GM12878 (cell line): ENCODE results near the gene SUMF2. TPM values are rescaled to one million over a fixed set of nuclear protein-coding genes. Genes with fewer than 3 reads are reported as not detected.

Experiments
- ATAC-seq: fragments of 200-7000 bp; cut with Tn5 transposase; 3 replicates; pipeline ENCODE4 v1.9.1; 2020; ENCODE audit warnings: mild to moderate bottlenecking, moderate library complexity
- BruUV-seq: library from RNA; stranded (reverse); fragments of 400-500 nt; replicated peaks from 2 replicates; lab custom pipeline; 2021; lab: Mats Ljungman, UMichigan
- CTCF ChIA-PET: fragments of 300-600 bp; sonication (Branson Sonifier 250); formaldehyde crosslinking; extraction: SDS; loops from one replicate; lab custom pipeline; 2021; ENCODE audit warnings: inconsistent platforms; lab: Yijun Ruan, JAX
- POLR2A ChIA-PET: fragments of 350-600 bp; formaldehyde crosslinking; extraction: SDS; loops from one replicate; lab custom pipeline; 2021; ENCODE audit warnings: inconsistent platforms; lab: Charles Lee
- RAD21 ChIA-PET: fragments of 300-600 bp; sonication (Branson Sonifier 250); formaldehyde crosslinking; loops from one replicate; lab custom pipeline; 2023; ENCODE audit warnings: antibody characterized with exemption; ENCODE audit not compliant: unreplicated experiment; lab: Charles Lee
- SMC1A ChIA-PET: fragments of 300-600 bp; sonication (Branson Sonifier 250); formaldehyde crosslinking; loops from one replicate; lab custom pipeline; 2023; ENCODE audit not compliant: unreplicated experiment, uncharacterized antibody; lab: Charles Lee
- DNase-seq: peaks from one replicate; pipeline ENCODE4 v3.0.0-alpha.2; 2011; ENCODE audit warnings: low read depth, low spot score
- FAIRE-seq: peaks from 3 replicates; lab custom pipeline; 2011; peaks lifted over from hg19 to GRCh38; lab: Jason Lieb, UNC
- H2AFZ ChIP-seq: 2 replicates; pipeline ENCODE4 v1.6.0; 2011; ENCODE audit warnings: low read depth, low read length, control low read depth; ENCODE audit not compliant: control insufficient read depth
- H3K27ac ChIP-seq: 2 replicates; pipeline ENCODE4 v1.5.1; 2011; ENCODE audit warnings: control low read depth; ENCODE audit not compliant: control insufficient read depth, insufficient read depth
- H3K27me3 ChIP-seq, 2 experiments: replicated peaks in 1 of 2; 2 replicates each; pipeline versions ENCODE4 v1.6.0 to v1.6.1; 2011; ENCODE audit warnings: low read length in 1 of 2; ENCODE audit not compliant: control insufficient read depth in 2 of 2, insufficient read depth in 2 of 2
- H3K36me3 ChIP-seq, 2 experiments: 2 replicates each; pipeline ENCODE4 v1.5.1; 2011; ENCODE audit warnings: low read length in 1 of 2; ENCODE audit not compliant: control insufficient read depth in 2 of 2, insufficient read depth in 2 of 2
- H3K4me1 ChIP-seq: 2 replicates; pipeline ENCODE4 v1.6.1; 2011; ENCODE audit warnings: mild to moderate bottlenecking, low read length, moderate library complexity, mixed read lengths; ENCODE audit not compliant: control insufficient read depth, insufficient read depth
- H3K4me2 ChIP-seq: 2 replicates; pipeline ENCODE4 v1.6.0; 2011; ENCODE audit warnings: control low read depth; ENCODE audit not compliant: control insufficient read depth, insufficient read depth
- H3K4me3 ChIP-seq: fragments of 200-600 bp; sonication (generic); 2 replicates; pipeline ENCODE4 v1.5.1; 2016
- H3K79me2 ChIP-seq: 2 replicates; pipeline ENCODE4 v1.6.0; 2011; ENCODE audit warnings: low read length; ENCODE audit not compliant: control insufficient read depth, insufficient read depth
- H3K9ac ChIP-seq: 2 replicates; pipeline ENCODE4 v1.8.0; 2011; ENCODE audit warnings: low read length, control low read depth, mixed read lengths; ENCODE audit not compliant: control insufficient read depth, insufficient read depth
- H3K9me3 ChIP-seq: replicated peaks from 3 replicates; pipeline ENCODE4 v1.5.1; 2011; ENCODE audit warnings: mild to moderate bottlenecking, low read length; ENCODE audit not compliant: control insufficient read depth, insufficient read depth
- H4K20me1 ChIP-seq: 2 replicates; pipeline ENCODE4 v1.6.0; 2011; ENCODE audit not compliant: control insufficient read depth, insufficient read depth
- CBX5 ChIP-seq: sonication (generic); IDR thresholded peaks from 2 replicates; pipeline ENCODE4 v1.6.1; 2016; ENCODE audit warnings: low read depth, moderate library complexity, mild to moderate bottlenecking, inconsistent platforms
- CREM ChIP-seq: IDR thresholded peaks from 2 replicates; pipeline ENCODE4 v1.6.1; 2014; ENCODE audit warnings: antibody characterized with exemption, low read depth
- EP300 ChIP-seq, 2 experiments: fragments of 150-350 bp in 1 of 2; IDR thresholded peaks; 2 replicates each; pipeline ENCODE4 v1.6.1; 2011 to 2012; ENCODE audit warnings: low read depth in 2 of 2, low read length in 2 of 2, borderline replicate concordance in 1 of 2, improper control_type of control experiment in 1 of 2, inconsistent platforms in 1 of 2; ENCODE audit not compliant: control insufficient read depth in 1 of 2
- GABPA ChIP-seq: IDR thresholded peaks from 2 replicates; pipeline ENCODE4 v1.6.1; 2014; ENCODE audit warnings: antibody characterized with exemption, low read depth, mild to moderate bottlenecking, inconsistent platforms
- HDGF ChIP-seq: fragments of 450-650 bp; IDR thresholded peaks from 2 replicates; pipeline ENCODE4 v1.6.1; 2016; ENCODE audit warnings: antibody characterized with exemption
- IRF3 ChIP-seq: fragments of 450-650 bp; IDR thresholded peaks from 2 replicates; pipeline ENCODE4 v1.6.1; 2014; ENCODE audit warnings: mild to moderate bottlenecking
- NR2C1 ChIP-seq: fragments of 450-650 bp; IDR thresholded peaks from 2 replicates; pipeline ENCODE4 v1.6.1; 2017; ENCODE audit warnings: antibody characterized with exemption, mild to moderate bottlenecking, moderate library complexity
- RELB ChIP-seq: fragments of 450-650 bp; IDR thresholded peaks from 2 replicates; pipeline ENCODE4 v1.6.1; 2017; ENCODE audit warnings: low read depth, mild to moderate bottlenecking, moderate library complexity
- SPI1 ChIP-seq: IDR thresholded peaks from 2 replicates; pipeline ENCODE4 v1.6.1; 2011; ENCODE audit warnings: low read depth, mild to moderate bottlenecking, low read length, moderate library complexity, borderline replicate concordance; ENCODE audit not compliant: insufficient read depth
- SREBF1 ChIP-seq: IDR thresholded peaks from 2 replicates; pipeline ENCODE4 v1.6.1; 2012; ENCODE audit warnings: mild to moderate bottlenecking, low read length
- ZNF207 ChIP-seq: fragments of 450-650 bp; IDR thresholded peaks from 2 replicates; pipeline ENCODE4 v1.6.1; 2014; ENCODE audit warnings: antibody characterized with exemption, mild to moderate bottlenecking, borderline replicate concordance
- WGBS: methylation state at CpG from one replicate; pipeline ENCODE4 v1.1.6; 2016; ENCODE audit warnings: low lambda C conversion rate; ENCODE audit not compliant: insufficient replicate concordance, insufficient coverage; ENCODE audit errors: missing lambda C conversion rate; 5-methylcytosine and 5-hydroxymethylcytosine counted together
- in situ Hi-C: fragments of 300-500 bp; cut with MboI; formaldehyde crosslinking; loops from 9 replicates; pipeline ENCODE4 v1.14.3; 2018; ENCODE audit warnings: mixed read lengths
- intact Hi-C: fragments of 100-400 bp; cut with micrococcal nuclease; formaldehyde crosslinking; loops from one replicate; pipeline ENCODE4 v1.14.2; 2022; ENCODE audit not compliant: unreplicated experiment
- polyA plus RNA-seq, 11 experiments: library from polyadenylated mRNA; depleted of rRNA in 4 of 11; unstranded in 6 of 11; stranded (reverse) in 5 of 11; fragments of >200 nt; fragmentation: Nextera tagmentation in 4 of 11; fragmentation: Illumina TruSeq in 1 of 11; extraction: Ambion mirVana in 4 of 11; extraction: Trizol in 1 of 11; gene quantifications; 1 replicate in 1 of 11; 2 replicates in 10 of 11; pipeline versions ENCODE4 v1.2.1 to v1.2.3, GENCODE V29; 2011 to 2016; ENCODE audit warnings: inconsistent platforms in 2 of 11, missing spikeins in 2 of 11, low read depth in 1 of 11
- total RNA-seq, 4 experiments: library from RNA; depleted of rRNA in 3 of 4; stranded (reverse); fragments of >200 nt in 3 of 4; fragmentation: Illumina TruSeq in 1 of 4; extraction: Trizol in 1 of 4; gene quantifications; 2 replicates each; pipeline versions ENCODE4 v1.2.1 to v1.2.3, GENCODE V29; 2013 to 2021
- TF ChIP-seq, protein P1 (sequence below): IDR thresholded peaks from 2 replicates; pipeline ENCODE4 v1.6.1; 2012; ENCODE audit warnings: low read depth, low read length, improper control_type of control experiment
- TF ChIP-seq, protein P2 (sequence below): fragments of 450-650 bp; IDR thresholded peaks from 2 replicates; pipeline ENCODE4 v1.6.1; 2017; ENCODE audit warnings: mild to moderate bottlenecking, moderate library complexity

The SUMF2 gene
- total and polyA plus RNA-seq, 10 of the 15 experiments (the other 5 are each of a cell fraction or from before 2014, with no cell fraction given): 39.9 to 106 (median 71.7) TPM

GRCh38 chr7:56074371-56074791 lies 10.3 kb downstream of the SUMF2 start:
- no peak for DNase-seq
- H3K4me1 ChIP-seq: no peaks in the 10 kb centered on the region
- FAIRE-seq: peak; percentile 92
- TSS peak; percentile 29 for BruUV-seq
- H3K4me3 ChIP-seq: no peak overlapping the region
- peak; percentile 99 for ATAC-seq
- in situ Hi-C loops: loop anchor here (5.0 kb wide), 2 partner anchors 72 to 432 kb away; no protein-coding TSS in a partner anchor
- 32% methylated on average over 19 of the region's 19 CpGs for WGBS
- no peaks in the 10 kb centered on the region for H3K79me2 ChIP-seq
- no peaks in the 10 kb centered on the region for H3K27me3 ChIP-seq
- ChIA-PET POLR2A (interaction anchor here (1.0 kb wide), 1 partner anchor 9 kb away, joined by 3 read pairs; no protein-coding TSS in a partner anchor), RAD21 (interaction anchor here (1.1 to 3.1 kb wide), 5 partner anchors 23 to 433 kb away, joined by 4 to 18 read pairs (median 5); partner anchors contain the start of genes CCT6A and PSPH), SMC1A (interaction anchor here (0.7 to 3.4 kb wide), 7 partner anchors 54 to 433 kb away, joined by 3 to 23 read pairs (median 4); no protein-coding TSS in a partner anchor), CTCF (interaction anchor here (0.5 to 5.0 kb wide), 22 partner anchors 10 to 816 kb away, joined by 3 to 95 read pairs (median 4); partner anchors contain the start of genes CHCHD2, NIPSNAP2, PHKG1 and PSPH)
- peaks cover 1 to 12% of the 10 kb centered on the region in 2 experiments for H3K36me3 ChIP-seq
- no peak overlapping the region for H3K4me2 ChIP-seq
- no peaks in the 10 kb centered on the region for H3K9me3 ChIP-seq
- no peak overlapping the region; the same call in 1 of the 2 replicates for H2AFZ ChIP-seq
- H4K20me1 ChIP-seq: no peaks in the 10 kb centered on the region
- H3K9ac ChIP-seq: no peak overlapping the region
- H3K27ac ChIP-seq: no peak overlapping the region
- intact Hi-C loops: loop anchor here (1.0 to 5.0 kb wide), 4 partner anchors 69 to 433 kb away; partner anchors contain the start of gene MRPS17
- no peak for TF ChIP-seq EP300 (IDR thresholded peaks at IDR 0.05; ENCODE audit: borderline replicate concordance in 1 of 2, control insufficient read depth in 1 of 2, low read depth in 2 of 2, low read length in 2 of 2)
- TF ChIP-seq, protein P1, sequence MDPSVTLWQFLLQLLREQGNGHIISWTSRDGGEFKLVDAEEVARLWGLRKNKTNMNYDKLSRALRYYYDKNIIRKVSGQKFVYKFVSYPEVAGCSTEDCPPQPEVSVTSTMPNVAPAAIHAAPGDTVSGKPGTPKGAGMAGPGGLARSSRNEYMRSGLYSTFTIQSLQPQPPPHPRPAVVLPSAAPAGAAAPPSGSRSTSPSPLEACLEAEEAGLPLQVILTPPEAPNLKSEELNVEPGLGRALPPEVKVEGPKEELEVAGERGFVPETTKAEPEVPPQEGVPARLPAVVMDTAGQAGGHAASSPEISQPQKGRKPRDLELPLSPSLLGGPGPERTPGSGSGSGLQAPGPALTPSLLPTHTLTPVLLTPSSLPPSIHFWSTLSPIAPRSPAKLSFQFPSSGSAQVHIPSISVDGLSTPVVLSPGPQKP: no peak
- TF ChIP-seq GABPA: no peak
- no peak for TF ChIP-seq CREM
- TF ChIP-seq SPI1: no peak
- TF ChIP-seq ZNF207: 0 out of 2 replicates have a peak, but pooled peaks have one; percentile 28
- no peak for TF ChIP-seq HDGF
- TF ChIP-seq CBX5: 0 out of 2 replicates have a peak, but pooled peaks have one; percentile 42
- TF ChIP-seq NR2C1: no peak
- TF ChIP-seq RELB: no peak
- TF ChIP-seq, protein P2, sequence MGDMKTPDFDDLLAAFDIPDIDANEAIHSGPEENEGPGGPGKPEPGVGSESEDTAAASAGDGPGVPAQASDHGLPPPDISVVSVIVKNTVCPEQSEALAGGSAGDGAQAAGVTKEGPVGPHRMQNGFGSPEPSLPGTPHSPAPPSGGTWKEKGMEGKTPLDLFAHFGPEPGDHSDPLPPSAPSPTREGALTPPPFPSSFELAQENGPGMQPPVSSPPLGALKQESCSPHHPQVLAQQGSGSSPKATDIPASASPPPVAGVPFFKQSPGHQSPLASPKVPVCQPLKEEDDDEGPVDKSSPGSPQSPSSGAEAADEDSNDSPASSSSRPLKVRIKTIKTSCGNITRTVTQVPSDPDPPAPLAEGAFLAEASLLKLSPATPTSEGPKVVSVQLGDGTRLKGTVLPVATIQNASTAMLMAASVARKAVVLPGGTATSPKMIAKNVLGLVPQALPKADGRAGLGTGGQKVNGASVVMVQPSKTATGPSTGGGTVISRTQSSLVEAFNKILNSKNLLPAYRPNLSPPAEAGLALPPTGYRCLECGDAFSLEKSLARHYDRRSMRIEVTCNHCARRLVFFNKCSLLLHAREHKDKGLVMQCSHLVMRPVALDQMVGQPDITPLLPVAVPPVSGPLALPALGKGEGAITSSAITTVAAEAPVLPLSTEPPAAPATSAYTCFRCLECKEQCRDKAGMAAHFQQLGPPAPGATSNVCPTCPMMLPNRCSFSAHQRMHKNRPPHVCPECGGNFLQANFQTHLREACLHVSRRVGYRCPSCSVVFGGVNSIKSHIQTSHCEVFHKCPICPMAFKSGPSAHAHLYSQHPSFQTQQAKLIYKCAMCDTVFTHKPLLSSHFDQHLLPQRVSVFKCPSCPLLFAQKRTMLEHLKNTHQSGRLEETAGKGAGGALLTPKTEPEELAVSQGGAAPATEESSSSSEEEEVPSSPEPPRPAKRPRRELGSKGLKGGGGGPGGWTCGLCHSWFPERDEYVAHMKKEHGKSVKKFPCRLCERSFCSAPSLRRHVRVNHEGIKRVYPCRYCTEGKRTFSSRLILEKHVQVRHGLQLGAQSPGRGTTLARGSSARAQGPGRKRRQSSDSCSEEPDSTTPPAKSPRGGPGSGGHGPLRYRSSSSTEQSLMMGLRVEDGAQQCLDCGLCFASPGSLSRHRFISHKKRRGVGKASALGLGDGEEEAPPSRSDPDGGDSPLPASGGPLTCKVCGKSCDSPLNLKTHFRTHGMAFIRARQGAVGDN: no peak
- no peak for TF ChIP-seq SREBF1
- TF ChIP-seq IRF3: no peak
